Skeletal muscle tissue (tissue), 4 donors: ENCODE results near the gene COA6. TPM values are rescaled to one million over a fixed set of nuclear protein-coding genes. Genes with fewer than 3 reads are reported as not detected.
A peak's percentile ranks its signal among the peaks of the same experiment; 100 is the strongest.
"Not testable (repeated sequence)": the region's sequence is repeated elsewhere in the genome, so short reads cannot be mapped to it uniquely, and the experiment has no call there.

Experiments
- H3K27ac ChIP-seq: one replicate; pipeline ENCODE4 v1.7.0; 2013; ENCODE audit warnings: mild to moderate bottlenecking, low read depth, low read length, inconsistent platforms
- H3K27me3 ChIP-seq, 3 donors: one replicate each; pipeline ENCODE4 v1.7.0; 2013; ENCODE audit warnings: low read length in 3 of 3; ENCODE audit not compliant: control insufficient read depth in 3 of 3, insufficient read depth in 3 of 3
- H3K36me3 ChIP-seq, 3 donors: one replicate each; pipeline ENCODE4 v1.7.0; 2013; ENCODE audit warnings: low read length in 3 of 3; ENCODE audit not compliant: control insufficient read depth in 3 of 3, insufficient read depth in 3 of 3
- H3K4me1 ChIP-seq, 3 donors: one replicate each; pipeline ENCODE4 v1.7.0; 2013; ENCODE audit warnings: low read length in 3 of 3, mild to moderate bottlenecking in 3 of 3; ENCODE audit not compliant: control insufficient read depth in 3 of 3, insufficient read depth in 3 of 3
- H3K4me3 ChIP-seq, 3 donors: one replicate each; pipeline ENCODE4 v1.7.0; 2013; ENCODE audit warnings: low read length in 3 of 3
- H3K9ac ChIP-seq, 3 donors: one replicate each; pipeline ENCODE4 v1.7.0; 2013; ENCODE audit warnings: low read length in 3 of 3, mild to moderate bottlenecking in 3 of 3, moderate library complexity in 2 of 3, low read depth in 1 of 3
- H3K9me3 ChIP-seq, 3 donors: one replicate each; pipeline ENCODE4 v1.7.0; 2013; ENCODE audit warnings: low read length in 3 of 3; ENCODE audit not compliant: control insufficient read depth in 3 of 3
- total RNA-seq: library from RNA; depleted of rRNA; stranded (reverse); fragments of >200 nt; gene quantifications from one replicate; pipeline ENCODE4 v1.2.3, GENCODE V29; 2014
- donor health status: Osteomylitis.

The COA6 gene
- total RNA-seq, 1 donor from 2014 or later = 12.5 TPM

DNA sequence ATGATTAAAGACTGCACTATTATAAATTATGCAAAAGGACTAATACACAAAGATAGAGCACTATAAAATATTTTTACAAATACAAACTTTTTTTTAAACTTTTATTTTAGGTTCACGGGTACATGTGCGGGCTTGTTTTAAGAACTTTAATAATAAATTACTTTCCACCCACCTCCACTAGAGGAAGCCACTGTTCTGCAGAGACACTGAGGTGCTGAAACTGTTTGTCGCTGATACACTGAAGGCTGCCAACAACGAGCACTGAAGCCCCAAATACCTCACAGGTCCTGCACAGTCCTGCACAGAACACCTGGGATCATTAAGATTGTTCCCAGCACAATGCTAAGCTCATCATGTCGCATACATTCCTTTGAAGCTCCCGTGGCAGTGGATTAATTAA is 19.9 kb downstream of the COA6 start:
- no peaks in the 10 kb centered on the region for H3K27me3 ChIP-seq
- no peak overlapping the region for H3K9ac ChIP-seq
- peaks cover 15 to 24% (median 22%) of the 10 kb centered on the region in 3 donors for H3K36me3 ChIP-seq
- H3K4me3 ChIP-seq = no peak overlapping the region
- H3K9me3 ChIP-seq = no peaks in the 10 kb centered on the region
- H3K4me1 ChIP-seq = no peaks in the 10 kb centered on the region
- no peak overlapping the region for H3K27ac ChIP-seq

DNA sequence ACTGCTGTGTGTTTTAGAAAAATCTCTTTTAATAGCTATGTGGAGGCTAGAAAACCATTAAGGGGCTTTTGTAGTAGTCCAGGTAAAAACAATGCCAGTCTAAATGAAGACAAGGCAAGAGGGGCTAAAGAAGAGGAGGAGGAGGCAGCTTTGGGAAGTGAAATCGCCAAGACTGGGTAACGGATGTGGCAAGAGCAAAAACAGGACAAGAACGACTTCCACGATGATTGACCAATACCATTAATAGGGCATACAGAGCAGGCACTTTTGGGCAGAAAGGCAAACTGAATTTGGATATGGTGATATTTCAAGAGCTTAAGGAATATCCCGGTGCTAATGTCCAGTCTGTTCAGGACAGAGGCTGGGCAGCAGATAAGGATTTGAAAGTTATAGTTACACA is 22.0 kb downstream of the COA6 start:
- Histone ChIP-seq H3K4me1 (peaks cover 0 to 5% (median 0%) of the 10 kb centered on the region in 3 donors), H3K4me3 (no peak overlapping the region), H3K36me3 (peaks cover 15 to 24% (median 22%) of the 10 kb centered on the region in 3 donors), H3K27ac (no peak overlapping the region), H3K27me3 (no peaks in the 10 kb centered on the region), H3K9me3 (no peaks in the 10 kb centered on the region), H3K9ac (no peak overlapping the region)

DNA sequence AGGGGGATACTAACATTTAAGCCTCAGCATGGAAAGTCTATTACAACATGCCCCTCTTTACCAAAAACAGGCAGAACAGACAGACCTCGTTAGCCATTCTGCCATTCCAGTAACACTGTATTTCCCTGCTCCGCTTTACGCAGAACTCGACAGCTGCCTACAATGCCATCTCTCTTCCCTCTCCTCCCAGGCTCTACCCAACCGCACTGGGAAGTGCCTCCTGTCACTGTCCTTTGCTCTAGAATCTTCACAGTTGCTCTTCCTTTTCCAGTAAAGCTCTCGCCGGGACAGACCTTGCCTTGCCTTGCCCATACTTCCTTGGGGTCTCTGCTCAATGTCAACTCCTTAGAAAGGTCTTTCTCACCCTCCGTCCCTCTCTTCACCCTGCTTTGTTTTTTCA is 22.8 kb downstream of the COA6 start:
- no peak overlapping the region for H3K4me3 ChIP-seq
- no peaks in the 10 kb centered on the region for H3K9me3 ChIP-seq
- no peak overlapping the region for H3K9ac ChIP-seq
- H3K27me3 ChIP-seq = no peaks in the 10 kb centered on the region
- peaks cover 0 to 5% (median 3%) of the 10 kb centered on the region in 3 donors for H3K4me1 ChIP-seq
- peaks cover 12 to 22% (median 19%) of the 10 kb centered on the region in 3 donors for H3K36me3 ChIP-seq
- no peak overlapping the region for H3K27ac ChIP-seq

DNA sequence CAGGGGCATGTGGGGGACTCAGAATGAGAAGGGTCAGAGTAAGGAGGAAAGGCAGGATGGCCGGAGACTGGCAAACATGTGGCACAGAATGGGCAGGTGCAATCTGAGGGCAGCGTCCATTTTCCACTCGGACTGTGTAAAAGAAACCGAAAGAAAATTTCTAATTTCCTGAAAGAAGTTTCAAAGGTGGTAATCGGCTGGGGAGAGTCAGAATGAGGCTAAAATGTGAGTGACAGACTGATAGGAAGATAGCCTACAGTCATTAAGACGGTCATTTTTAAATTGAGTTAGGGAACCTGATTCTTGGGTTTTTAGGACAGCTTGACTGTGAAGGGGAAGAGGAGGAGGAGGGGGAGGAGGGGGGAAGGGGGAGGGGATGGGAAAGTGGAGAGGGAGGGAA is 23.6 kb downstream of the COA6 start:
- H3K9me3 ChIP-seq = no peaks in the 10 kb centered on the region
- H3K4me1 ChIP-seq = peaks cover 0 to 5% (median 3%) of the 10 kb centered on the region in 3 donors
- H3K36me3 ChIP-seq = peaks cover 9 to 16% (median 15%) of the 10 kb centered on the region in 3 donors
- H3K27ac ChIP-seq = no peak overlapping the region
- no peaks in the 10 kb centered on the region for H3K27me3 ChIP-seq
- H3K4me3 ChIP-seq = no peak overlapping the region
- H3K9ac ChIP-seq = no peak overlapping the region

DNA sequence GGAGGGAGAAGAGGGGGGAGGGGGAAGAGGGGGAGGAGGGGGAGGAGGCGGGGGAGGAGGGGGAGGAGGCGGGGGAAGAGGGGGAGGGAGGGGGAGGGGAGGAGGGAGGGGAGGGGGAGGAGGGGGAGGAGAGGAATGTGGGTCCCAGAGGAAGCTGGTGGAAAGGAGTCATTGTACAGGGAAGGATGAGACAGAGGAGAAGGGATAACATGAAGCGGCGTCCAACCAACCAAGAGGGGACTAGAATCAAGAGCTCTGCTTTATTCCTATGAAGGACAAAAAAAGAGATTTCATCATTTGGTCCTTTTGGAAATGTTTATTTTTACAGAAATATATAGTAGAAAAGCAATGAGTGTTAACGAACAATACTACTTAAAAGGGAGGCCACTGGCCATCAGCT is 24.5 kb downstream of the COA6 start:
- no peaks in the 10 kb centered on the region for H3K27me3 ChIP-seq
- H3K4me1 ChIP-seq = peaks cover 0 to 5% (median 3%) of the 10 kb centered on the region in 3 donors
- H3K27ac ChIP-seq = no peak overlapping the region
- no peaks in the 10 kb centered on the region for H3K9me3 ChIP-seq
- H3K9ac ChIP-seq = no peak overlapping the region
- H3K36me3 ChIP-seq = peaks cover 6 to 12% (median 10%) of the 10 kb centered on the region in 3 donors
- no peak overlapping the region for H3K4me3 ChIP-seq

DNA sequence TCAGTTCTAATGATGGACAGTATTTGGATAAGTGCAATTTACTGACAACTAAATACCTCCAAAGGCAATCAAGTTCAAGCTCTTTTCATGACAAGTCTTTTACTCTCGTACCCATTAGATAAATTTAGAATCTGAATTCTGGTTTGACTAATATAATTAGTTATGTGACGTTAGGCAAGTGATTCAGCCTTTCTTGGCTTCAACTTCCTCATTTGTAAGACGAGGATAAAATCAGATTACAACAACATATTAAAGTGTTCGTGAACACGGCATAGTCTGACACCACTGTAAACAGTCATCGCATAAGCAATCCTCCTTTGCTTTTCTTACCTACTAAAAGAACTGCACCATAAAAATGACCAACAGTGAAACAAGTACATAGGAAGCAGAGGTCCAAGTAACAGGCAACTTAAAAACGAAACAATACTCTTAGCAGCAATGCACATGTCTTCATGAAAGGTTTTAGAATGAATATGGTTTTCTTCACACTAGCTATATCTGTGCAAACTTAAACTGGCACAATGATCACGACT is 25.7 kb downstream of the COA6 start:
- H3K36me3 ChIP-seq = peaks cover 0 to 5% (median 4%) of the 10 kb centered on the region in 3 donors
- H3K27me3 ChIP-seq = no peaks in the 10 kb centered on the region
- peaks cover 0 to 5% (median 3%) of the 10 kb centered on the region in 3 donors for H3K4me1 ChIP-seq
- H3K4me3 ChIP-seq = peak overlapping the region in 1 of 3 donors; percentile 2
- H3K9me3 ChIP-seq = no peaks in the 10 kb centered on the region
- H3K27ac ChIP-seq = peak overlapping the region; percentile 11
- peak overlapping the region in 2 of 3 donors; percentile 4 to 39 for H3K9ac ChIP-seq

DNA sequence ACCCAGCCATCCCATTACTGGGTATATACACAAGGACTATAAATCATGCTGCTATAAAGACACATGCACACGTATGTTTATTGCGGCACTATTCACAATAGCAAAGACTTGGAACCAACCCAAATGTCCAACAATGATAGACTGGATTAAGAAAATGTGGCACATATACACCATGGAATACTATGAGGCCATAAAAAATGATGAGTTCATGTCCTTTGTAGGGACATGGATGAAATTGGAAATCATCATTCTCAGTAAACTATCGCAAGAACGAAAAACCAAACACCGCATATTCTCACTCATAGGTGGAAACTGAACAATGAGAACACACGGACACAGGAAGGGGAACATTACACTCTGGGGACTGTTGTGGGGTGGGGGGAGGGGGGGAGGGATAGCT is 26.3 kb downstream of the COA6 start:
- not testable (repeated sequence) for H3K27me3 ChIP-seq, H3K36me3 ChIP-seq, H3K27ac ChIP-seq, H3K4me1 ChIP-seq, H3K9ac ChIP-seq, H3K4me3 ChIP-seq, H3K9me3 ChIP-seq

DNA sequence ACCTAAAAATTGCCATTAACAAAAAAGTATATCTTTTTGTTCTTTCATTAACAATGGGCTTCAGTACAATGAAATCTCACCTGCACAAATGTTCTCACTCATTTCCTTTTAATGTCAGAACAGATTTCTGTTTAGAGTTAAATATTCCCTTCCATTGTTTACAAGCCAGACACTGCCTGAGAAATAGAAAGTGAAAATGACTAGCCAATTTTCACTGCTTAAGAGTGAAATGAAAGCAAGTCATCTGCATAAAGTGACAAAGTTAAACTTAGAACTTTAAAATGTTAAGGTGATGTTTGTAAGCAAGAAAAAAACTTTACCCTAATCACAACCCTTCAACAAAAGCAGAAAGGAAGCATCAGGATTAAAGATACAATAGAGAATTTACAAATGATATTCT is 27.5 kb downstream of the COA6 start:
- no peaks in the 10 kb centered on the region for H3K27me3 ChIP-seq
- H3K4me3 ChIP-seq = peak overlapping the region in 1 of 3 donors; percentile 0
- peaks cover 0 to 5% (median 3%) of the 10 kb centered on the region in 3 donors for H3K4me1 ChIP-seq
- H3K9ac ChIP-seq = no peak overlapping the region
- no peaks in the 10 kb centered on the region for H3K9me3 ChIP-seq
- peaks cover 0 to 10% (median 6%) of the 10 kb centered on the region in 3 donors for H3K36me3 ChIP-seq
- H3K27ac ChIP-seq = no peak overlapping the region

DNA sequence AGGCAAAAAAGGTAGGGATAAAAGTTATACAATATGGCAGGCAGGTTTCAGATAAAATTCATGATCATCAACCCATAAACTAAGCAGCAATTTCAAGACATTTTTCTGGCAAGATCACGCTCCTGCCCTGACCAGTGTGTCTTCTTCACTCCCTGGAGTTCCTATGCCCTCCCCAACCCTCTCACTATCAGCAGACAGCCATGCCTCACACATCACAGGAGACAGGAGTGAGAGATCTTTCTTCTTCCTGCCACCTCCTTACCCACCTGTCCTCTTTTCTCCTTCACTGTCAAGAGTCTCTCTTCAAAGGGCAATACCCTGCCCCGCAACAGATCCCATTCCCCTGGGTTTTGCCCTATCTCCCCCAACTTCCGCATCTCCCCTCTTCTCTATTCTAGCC is 28.4 kb downstream of the COA6 start:
- H3K9ac ChIP-seq = no peak overlapping the region
- no peak overlapping the region for H3K4me3 ChIP-seq
- no peak overlapping the region for H3K27ac ChIP-seq
- H3K36me3 ChIP-seq = peaks cover 0 to 14% (median 8%) of the 10 kb centered on the region in 3 donors
- no peaks in the 10 kb centered on the region for H3K27me3 ChIP-seq
- H3K9me3 ChIP-seq = no peaks in the 10 kb centered on the region
- H3K4me1 ChIP-seq = peaks cover 0 to 5% (median 3%) of the 10 kb centered on the region in 3 donors

DNA sequence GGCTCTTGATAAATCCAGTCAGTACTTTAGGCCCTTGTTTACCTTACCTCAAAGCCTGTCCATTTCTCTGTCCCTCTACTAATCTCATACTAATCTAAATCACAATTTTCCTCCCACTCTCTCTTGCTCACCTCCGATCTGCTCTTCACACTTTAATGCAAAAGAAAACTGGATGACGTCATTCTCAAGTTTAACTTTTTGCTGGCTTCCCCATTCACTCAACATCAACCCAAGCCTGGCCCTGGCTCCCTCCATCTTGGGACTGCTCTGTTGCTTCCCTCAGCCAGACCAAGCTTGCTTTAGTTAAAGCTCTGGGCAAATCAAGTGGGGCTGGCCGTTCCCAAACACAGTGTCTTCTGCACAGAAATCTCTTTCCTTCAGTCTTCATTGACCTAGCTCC is 29.7 kb downstream of the COA6 start:
- Histone ChIP-seq H3K4me1 (peaks cover 0 to 5% (median 3%) of the 10 kb centered on the region in 3 donors), H3K4me3 (no peak overlapping the region), H3K36me3 (peaks cover 0 to 14% (median 8%) of the 10 kb centered on the region in 3 donors), H3K9me3 (no peaks in the 10 kb centered on the region), H3K9ac (no peak overlapping the region), H3K27me3 (no peaks in the 10 kb centered on the region), H3K27ac (no peak overlapping the region)
